Limb (tissue), 2 donors: ENCODE results near the gene ZNF593.

Experiments
- DNase-seq, 2 donors: peaks; one replicate each; pipeline ENCODE4 v3.0.0-alpha.2; 2016; ENCODE audit errors: extremely low spot score in 2 of 2

Gene ZNF593

DNA sequence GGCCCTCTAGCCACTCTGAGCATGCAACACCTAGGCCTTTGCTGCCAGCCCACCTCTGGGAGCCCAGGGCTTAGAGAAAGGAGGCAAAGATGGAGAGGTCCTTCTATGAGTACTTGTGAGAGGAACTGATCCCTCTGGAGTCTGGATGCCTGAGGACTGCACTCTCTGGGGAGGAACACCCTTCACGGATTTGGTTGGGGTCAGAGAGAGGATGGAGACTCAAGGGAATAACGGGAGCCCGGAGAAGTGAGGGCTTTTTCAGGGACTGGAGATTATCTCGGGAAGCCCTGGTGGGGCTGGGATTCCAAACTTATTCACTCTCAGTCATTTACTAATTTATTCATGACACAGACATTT lies 532 bp upstream of the ZNF593 start:
- no peak for DNase-seq

DNA sequence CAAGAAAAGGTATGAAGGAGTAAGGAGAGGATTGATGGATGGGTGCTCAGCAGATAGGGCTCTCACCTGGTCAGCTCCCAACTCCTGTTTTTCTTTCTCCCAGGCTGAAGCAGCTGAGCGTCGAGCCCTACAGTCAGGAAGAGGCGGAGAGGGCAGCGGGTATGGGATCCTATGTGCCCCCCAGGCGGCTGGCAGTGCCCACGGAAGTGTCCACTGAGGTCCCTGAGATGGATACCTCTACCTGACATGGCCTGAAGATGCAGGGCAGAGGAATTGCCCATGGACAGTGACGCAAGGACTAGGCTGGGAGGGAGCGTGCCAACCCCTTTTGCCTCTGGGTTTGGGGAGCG lies 739 bp downstream of the ZNF593 start:
- DNase-seq = no peak

DNA sequence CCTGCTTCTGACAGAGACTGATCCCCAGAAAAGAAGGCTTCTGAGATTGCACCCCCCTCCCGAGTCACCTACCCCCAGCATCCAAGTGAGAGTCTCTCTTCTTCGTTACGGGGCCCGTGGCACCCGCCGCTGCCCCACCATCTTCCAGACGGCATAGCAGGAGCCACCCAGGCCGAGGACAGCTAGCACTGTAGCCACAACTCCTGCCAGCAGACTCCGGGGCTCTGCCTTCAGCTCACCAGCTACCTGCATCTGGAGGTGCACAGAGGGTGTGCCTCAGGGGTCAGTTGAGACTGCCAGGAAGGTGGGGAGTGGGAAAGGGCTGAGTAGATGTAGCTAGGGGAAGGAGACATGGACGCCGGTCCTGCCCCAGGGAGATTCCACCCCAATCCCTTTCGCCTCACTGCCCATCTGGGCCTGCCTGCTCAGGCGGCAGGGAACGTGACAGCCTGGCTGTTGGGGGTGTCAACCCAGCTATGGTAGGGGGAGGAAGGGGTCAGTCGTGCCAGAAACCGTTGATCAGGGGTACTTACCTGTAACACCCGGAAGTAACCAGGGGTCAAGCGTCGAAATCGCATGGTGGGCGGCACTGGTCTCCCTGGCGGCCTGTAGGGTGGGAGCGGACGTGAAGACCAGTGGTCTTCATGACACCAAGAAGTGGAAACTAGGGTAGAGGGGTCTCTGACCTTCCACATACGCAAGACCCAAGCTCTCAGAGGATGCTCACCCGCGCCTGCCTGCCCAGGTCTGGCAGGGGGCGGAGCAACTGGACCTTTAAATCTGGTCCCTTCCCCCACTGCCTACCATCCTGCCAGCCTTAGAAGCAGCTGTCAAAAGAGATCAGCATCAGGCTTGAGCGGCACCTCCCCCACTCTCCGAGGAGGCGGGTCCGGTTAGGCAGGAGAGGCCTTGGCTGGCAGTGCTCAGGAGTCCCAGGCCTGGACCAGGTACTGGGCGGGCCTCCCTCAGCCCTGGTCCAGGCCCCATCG lies 1.7 kb downstream of the ZNF593 start, which contains the start of gene ZNF593OS:
Gene ZNF593OS (minus strand): TSS at position 749 of the 989 bp plus-strand sequence. CDS start 171 bp downstream, at position 578.
- DNase-seq = no peak

DNA sequence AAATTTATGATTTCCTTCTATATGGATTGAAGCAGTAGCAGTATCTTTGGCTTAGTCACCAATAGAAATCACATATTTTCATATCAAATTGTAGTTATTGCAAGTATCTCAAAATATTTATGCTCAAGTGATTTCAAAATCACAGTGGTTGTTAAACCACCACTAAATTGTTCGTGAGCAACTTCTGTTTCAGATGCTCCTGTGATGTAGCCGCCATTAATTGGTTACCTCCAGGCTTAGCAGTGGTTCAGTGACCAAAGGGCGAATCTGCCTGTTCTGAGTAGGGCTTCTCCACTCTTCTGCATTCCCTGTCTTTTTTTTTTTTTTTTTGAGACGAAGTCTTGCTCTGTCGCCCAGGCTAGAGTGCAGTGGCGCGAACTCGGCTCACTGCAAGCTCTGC lies 5.6 kb downstream of the ZNF593 start:
- no peak for DNase-seq

DNA sequence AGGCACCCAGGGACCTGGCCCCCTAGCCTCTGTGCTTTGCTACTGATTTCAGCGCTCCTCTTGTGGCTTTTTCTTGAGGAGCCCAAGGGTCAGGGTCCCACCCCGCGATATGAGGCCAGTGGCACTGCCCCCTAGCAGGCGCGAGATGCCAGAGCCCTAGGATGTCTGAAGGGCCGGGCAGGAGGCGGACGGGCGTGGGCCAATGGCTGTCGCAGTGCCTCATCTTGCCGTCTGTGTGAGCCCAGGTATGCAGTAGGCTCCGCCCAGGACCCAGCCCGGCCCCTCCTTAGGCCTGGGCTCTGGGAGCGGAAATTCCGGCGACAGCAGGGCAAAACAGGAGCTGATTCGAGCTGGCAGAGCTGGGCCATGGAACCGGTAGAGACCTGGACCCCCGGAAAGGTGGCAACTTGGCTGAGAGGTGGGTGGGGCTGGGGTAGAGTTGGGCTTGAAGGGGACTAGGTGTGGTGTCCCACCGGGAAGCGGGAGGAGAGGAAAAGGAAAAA lies 7.5 kb downstream of the ZNF593 start, which contains the start of gene CNKSR1:
Gene CNKSR1 (plus strand): TSS at position 310 of the 503 bp plus-strand sequence. CDS start 57 bp downstream, at position 367.
- DNase-seq = no peak

DNA sequence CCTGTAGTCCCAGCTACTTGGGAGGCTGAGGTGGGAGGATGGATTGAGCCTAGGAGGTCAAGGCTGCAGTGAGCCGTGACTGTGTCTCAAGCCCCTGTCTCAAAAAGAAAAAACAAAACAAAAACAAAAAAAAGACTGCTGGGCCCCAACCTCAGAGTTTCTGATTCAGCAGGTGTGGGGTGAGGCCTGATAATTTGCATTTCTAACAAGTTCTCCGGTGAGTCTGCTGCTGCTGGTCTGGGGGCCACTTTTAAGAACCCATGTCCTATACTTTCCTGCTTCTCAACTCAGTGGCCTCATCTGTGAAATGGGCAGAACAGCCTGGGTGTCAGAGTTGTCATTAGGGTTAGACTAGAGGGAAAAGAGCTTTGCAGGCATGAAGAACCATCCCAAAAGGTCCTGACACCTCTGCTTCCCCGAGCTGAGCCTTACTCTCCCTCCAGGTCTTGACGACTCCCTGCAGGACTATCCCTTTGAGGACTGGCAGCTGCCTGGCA lies 10.3 kb downstream of the ZNF593 start:
- no peak for DNase-seq

DNA sequence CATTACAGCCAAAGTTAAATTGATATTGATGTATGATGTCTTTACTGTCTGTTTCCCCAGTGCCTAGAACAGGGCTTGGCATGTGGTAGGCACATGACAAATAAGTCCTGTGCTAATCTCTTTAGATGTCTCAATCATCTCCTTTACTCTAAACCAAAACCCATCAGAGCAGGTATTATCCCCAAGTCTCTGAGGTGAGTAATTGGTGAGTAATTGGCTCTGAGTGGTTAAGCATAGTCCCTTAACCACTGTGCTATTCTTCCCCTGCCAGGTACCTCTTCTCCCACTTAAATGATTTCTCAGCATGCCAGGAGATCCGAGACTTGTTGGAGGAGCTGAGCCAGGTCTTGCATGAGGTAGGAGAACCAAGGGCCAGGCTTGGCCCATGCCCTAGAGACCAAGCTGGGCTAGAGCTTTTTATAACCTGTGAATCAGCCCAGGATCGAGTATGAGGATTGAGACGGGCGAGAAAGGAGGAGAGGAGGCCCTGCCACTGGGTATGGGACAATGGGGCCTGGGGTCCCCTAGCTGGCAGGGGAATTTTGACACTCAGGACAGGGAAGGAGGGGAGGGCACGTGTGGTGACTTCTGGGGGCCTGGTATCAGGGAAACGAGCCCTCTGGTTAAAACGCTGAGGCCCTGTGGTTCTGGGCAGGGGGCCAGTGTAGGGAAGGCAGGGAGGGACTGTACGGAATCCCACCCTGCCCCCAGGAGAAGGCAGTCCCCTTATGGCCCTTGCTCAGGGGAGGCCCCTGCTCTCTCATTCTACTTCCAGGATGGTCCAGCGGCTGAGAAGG lies 12.1 kb downstream of the ZNF593 start:
- DNase-seq = no peak

DNA sequence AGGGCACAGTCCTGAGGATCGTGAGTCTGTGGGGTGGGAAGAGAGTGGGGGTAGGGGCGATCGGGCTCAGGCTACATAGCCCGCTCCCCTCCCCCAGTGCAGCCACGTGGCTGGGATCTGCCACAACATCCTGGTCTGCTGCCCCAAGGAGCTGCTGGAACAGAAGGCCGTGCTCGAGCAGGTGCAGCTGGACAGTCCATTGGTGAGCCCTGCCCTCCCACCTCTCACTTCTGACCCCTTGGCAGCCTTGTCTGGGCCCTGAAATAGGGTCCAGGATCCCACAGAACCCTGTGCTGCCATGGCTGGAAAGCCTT lies 12.6 kb downstream of the ZNF593 start:
- DNase-seq = no peak

DNA sequence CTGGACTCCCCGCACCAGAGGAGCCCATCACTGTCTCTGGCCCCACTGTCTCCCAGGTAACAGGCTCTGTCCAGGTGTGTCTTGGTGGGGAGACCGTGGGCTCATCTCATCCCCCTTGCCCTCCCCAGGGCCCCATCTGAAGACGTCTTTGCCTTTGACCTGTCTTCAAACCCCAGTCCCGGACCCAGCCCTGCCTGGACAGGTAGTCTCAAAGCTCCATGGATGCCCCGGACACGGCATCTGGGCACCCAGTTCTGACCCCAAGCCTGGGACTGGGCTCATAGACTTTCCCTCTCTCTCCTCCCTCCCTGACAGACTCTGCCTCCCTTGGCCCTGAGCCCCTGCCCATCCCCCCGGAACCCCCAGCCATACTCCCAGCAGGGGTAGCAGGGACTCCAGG lies 14.4 kb downstream of the ZNF593 start:
- DNase-seq = no peak

DNA sequence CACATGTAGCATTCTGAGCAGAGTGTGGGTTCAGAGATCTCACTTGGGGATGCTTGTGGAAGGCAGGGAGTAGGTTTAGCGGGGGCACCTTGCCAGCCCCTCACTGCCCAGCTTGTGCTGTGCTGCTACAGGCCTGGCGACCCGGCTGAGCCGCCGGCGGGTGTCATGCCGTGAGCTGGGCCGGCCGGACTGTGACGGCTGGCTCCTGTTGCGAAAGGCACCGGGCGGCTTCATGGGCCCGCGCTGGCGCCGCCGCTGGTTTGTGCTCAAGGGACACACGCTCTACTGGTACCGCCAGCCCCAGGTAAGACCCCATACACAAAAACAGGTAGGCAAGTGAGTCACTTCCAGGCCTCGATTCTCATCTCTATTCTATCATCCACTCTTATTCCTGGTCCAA lies 15.2 kb downstream of the ZNF593 start:
- DNase-seq = no peak

DNA sequence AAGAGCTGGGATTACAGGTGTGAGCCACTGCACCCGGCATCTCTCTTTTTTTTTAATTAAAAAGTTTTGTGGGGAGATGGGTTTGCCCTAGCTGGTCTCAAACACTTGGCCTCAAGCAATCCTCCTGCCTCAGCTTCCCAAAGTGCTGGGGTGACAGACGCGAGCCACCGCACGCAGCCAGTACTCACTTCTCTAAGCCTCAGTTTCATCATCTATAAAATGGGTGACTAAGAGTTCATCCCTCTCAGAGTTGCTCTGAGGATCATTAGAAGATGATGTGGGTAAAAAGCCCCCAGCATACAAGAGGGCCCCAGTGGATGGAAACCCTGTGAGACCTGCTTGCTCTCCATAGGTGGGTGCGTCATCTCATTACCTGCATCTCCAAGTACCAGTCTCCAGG lies 18.2 kb downstream of the ZNF593 start:
- no peak for DNase-seq

DNA sequence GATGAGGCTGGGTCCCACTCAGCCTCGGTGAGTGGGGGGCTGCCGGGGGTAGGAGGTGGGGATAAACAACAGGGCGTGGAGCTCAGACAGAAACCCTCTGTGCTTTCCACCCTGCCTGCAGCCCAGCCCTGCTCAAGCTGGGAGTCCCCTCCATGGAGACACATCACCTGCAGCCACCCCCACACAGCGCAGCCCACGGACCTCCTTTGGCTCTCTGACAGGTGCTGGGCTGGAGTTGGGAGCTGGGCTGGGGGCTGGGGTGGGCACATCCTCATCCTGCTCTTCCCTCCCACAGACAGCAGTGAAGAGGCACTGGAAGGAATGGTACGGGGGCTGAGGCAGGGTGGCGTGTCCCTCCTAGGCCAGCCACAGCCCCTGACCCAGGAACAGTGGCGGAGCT lies 18.8 kb downstream of the ZNF593 start:
- no peak for DNase-seq

DNA sequence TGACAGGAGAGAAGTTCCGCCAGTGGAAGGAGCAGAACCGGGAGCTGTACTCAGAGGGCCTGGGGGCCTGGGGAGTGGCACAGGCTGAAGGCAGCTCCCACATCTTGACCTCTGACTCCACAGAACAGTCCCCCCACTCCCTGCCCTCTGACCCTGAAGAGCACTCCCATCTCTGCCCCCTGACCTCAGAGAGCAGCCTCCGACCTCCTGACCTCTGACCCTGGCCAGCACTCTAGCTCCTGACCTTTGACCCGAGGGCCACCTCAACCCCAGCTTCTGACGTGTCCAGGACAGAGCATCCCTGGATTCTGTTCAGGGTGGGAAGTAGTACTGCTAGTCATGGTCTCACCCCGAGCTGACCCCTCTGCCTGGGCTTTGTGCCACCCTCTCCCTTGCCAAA lies 19.6 kb downstream of the ZNF593 start:
- DNase-seq = no peak

DNA sequence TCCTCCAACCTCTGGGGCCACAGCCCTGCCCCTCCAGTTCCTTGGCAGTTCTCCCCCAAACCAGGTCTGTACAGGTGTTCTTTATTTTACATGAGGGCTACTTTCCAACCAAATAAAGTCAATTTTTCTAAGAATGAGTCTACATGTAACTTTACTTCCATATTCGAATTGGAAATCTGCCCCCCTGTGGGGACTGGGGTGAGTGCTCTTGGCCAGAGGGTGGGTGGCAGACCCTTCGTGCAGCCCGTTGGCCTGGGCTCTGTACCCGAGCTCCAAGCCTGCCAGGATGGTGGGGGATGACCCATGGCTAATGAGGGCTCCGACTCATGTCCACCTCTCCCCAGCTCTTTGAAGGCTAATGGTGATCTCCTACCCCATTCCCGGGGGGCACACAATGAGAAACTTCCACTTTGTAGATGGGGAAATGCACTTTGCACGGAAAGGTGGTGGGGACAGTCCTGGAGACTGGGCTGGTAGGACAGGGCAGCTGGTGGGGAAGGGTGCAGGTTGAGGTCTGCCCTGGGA lies 20.1 kb downstream of the ZNF593 start:
- no peak for DNase-seq

DNA sequence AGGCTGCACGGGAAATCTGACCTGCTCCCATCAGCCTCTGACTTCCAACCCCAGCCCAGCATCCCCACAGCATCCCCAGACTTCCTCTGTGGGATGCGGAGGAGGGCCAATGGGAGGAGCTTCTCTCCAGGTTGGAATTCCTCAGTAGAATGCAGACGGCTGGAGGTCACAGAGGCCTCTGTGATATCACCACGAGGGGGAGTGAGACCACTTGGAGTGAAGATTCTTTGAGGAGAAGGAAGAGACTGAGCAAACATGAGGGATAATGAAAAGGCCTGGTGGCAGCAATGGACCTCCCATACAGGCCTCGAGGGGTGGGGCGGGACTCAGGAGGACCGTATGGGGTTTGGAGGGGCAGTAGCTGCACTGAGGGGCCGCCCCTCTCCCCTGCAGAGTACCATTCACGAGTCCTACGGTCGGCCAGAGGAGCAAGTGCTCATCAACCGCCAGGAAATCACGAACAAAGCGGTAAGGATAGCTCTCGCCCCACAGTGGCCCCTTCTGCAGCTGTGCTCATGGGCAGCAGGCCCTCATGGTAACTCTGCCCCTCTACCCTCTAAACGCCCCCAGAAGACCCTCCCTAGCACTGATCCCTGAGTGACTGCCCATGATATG lies 20.8 kb downstream of the ZNF593 start, which contains the start of gene CATSPER4:
Gene CATSPER4 (plus strand): TSS at position 230 of the 615 bp plus-strand sequence. CDS start 26 bp downstream, at position 256.
- DNase-seq = no peak

DNA sequence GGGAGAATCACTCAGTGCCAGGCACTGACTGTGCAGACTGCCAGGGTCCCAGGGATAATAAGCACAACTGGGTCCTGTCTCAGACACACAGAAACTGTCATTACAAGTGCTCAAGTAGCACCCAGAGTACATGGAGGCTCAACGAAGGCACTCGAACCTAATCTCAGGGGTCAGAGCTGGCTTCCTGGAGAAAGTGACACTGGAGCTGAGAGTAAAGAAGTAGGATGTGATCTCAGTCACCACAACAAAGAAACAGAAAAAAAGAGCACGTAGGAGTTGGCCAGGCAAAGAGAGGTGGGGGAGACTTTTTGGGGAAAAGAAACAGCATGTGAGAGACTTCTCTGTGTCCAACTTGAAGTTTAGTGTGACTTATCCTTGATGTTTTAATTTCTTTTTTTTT lies 22.0 kb downstream of the ZNF593 start:
- no peak for DNase-seq

DNA sequence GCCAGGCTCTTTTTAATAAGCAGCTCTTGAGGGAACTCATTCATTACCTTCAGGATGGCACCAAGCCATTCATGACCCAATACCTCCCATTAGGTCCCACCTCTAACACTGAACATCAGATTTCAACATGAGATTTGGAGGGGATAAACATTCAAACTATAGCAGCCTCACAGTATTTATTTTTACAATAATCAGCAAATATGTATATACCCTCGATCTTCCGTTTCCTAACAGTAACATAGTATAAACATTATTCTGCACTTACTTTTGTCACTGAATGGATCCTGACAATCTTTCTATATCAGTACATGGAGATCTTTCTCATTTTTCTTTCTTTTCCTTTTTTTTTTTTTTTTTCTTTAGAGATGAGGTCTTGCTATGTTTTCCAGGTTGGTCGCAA lies 26.1 kb downstream of the ZNF593 start:
- DNase-seq = no peak

DNA sequence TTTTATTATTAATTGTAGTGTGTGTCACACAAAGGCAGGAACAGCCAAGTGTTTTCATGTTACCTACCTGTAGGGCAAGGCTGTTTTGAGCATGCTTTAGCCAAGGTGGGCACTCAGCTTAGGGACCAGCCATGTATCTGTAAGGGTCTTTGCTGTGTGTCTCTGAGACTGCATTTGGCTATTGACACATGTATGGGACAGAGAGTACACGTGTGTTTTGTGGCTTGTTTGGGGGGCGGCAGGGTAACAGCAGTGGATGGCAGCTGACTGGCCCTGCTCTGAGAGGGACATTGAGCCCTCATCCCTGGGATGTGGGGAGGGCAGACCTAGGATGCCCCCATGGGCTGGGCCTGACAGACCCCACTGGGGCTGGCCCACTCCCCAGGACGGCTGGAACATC lies 27.6 kb downstream of the ZNF593 start:
- no peak for DNase-seq

DNA sequence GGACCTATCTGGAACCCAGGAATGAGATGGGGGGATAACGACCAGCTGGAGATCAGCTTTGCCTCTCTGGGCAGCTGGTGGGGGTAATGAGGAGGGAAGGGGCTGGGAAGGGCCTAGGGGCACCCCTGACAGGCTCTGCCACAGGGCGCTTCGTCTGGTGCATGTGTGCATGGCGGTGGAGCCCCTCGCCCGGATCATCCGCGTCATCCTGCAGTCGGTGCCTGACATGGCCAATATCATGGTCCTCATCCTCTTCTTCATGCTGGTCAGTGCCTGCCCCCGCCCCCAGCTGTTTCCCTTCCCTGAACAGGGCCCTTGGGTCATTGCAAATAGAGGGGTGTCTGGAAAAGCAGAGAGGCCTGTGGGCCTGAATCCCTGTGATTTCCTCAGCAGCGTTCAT lies 28.1 kb downstream of the ZNF593 start:
- no peak for DNase-seq

DNA sequence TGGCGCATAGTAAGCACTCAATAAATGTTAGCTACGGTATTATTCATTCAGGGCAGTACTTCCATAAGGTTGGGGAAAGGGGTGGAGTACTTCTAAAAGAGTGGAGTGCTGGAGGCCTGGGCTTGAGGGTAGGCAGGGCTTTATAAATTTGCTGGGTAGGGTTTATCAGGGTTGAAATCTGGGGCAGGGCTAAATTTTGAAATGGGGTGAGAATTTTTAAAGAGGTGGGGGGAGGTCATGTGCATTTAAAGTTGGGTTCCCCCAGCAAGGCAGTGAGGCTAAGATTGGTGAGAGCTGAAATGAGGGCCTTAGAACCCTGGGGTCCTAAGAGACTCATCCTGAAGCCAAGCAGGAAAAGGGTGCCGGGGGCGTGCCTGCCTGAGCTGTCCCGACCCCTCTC lies 30.7 kb downstream of the ZNF593 start:
- no peak for DNase-seq

DNA sequence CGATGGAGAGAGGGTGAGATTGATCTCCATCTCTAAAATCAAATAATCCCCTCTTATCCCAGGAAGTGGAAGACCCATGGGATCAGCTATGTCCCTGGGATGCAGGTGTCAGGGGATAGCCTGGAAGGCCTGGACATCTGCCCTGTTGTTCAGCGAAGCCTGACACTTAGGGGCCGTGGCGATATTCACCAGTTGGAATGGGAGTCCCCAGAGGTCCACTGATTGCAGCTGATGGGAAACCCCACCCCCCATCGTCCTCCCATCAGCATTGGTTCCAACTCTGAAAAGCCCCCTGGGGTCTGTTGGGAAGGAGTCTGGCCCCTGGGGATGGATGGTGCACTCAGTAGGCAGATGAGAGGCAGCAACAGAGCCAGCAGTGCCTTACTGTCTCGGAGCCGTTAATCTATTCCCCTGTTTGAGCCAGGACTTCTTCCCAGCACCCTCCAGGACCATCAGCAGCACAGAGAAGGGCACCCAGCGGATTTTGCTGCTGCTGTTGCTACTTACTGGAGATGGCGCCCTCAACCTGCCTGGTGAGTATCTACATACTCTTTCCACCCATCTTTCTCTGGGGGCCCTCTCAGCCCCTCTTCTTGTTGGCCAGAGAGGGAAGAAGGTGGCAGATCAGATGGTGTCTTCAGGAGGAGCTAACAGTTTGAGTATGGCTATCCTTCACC lies 34.1 kb downstream of the ZNF593 start:
- DNase-seq = no peak
